Vagina (tissue), 2 donors: ENCODE results near the gene GLOD4.
"Not testable (repeated sequence)": the region's sequence is repeated elsewhere in the genome, so short reads cannot be mapped to it uniquely, and the experiment has no call there.

Source experiments
- CTCF ChIP-seq, 3 experiments: fragments of 450-650 bp in 2 of 3; fragments of 200-600 bp in 1 of 3; sonication (generic) in 1 of 3; IDR thresholded peaks; one replicate each; pipeline ENCODE4 v1.5.1; 2017 to 2019; ENCODE audit warnings: antibody characterized with exemption in 3 of 3, mild to moderate bottlenecking in 2 of 3, moderate library complexity in 2 of 3
- POLR2A ChIP-seq, 2 donors: fragments of 450-650 bp; IDR thresholded peaks; one replicate each; pipeline ENCODE4 v1.6.1; 2017; ENCODE audit warnings: antibody characterized with exemption in 2 of 2, mild to moderate bottlenecking in 2 of 2, moderate library complexity in 2 of 2

GRCh38 chr17:755319-755961 lies 26.6 kb downstream of the GLOD4 start:
- TF ChIP-seq CTCF, POLR2A (IDR thresholded peaks at IDR 0.05): not testable (repeated sequence)
